GM12801 (cell line): Measurements from ENCODE around the gene MEN1.

Experiments used
- TF ChIP-seq, protein P1 (sequence below): IDR thresholded peaks from one replicate; pipeline ENCODE4 v1.5.1; 2011; ENCODE audit warnings: control low read depth; ENCODE audit not compliant: insufficient read length; ENCODE audit errors: extremely low read depth

Gene MEN1

GRCh38 chr11:64854534-64855502 is 44.5 kb upstream of the MEN1 start:
- TF ChIP-seq, protein P1, sequence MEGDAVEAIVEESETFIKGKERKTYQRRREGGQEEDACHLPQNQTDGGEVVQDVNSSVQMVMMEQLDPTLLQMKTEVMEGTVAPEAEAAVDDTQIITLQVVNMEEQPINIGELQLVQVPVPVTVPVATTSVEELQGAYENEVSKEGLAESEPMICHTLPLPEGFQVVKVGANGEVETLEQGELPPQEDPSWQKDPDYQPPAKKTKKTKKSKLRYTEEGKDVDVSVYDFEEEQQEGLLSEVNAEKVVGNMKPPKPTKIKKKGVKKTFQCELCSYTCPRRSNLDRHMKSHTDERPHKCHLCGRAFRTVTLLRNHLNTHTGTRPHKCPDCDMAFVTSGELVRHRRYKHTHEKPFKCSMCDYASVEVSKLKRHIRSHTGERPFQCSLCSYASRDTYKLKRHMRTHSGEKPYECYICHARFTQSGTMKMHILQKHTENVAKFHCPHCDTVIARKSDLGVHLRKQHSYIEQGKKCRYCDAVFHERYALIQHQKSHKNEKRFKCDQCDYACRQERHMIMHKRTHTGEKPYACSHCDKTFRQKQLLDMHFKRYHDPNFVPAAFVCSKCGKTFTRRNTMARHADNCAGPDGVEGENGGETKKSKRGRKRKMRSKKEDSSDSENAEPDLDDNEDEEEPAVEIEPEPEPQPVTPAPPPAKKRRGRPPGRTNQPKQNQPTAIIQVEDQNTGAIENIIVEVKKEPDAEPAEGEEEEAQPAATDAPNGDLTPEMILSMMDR = no peak

DNA sequence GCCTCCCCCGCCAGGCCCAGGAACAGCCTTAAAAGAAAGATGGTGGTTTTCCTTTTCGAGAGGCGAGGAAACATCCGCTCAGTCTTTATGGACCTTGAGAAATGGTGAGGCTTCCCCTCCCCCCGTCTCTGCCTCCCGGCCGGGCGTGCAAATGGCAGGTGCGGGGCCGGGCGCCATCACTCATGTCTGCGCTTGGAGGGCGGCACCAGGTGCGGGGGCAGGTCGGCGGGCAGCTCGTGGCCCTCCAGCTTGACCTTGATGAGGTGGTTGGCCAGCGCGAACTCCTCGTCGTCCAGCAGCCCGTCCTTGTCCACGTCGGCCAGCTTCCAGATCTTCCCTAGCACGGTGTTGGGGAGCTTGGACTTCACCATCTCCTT is 43.8 kb upstream of the MEN1 start:
- TF ChIP-seq, protein P1 = no peak

- TF ChIP-seq, protein P1 = no peak
These were observed 43.4 kb upstream of the MEN1 start for GRCh38 chr11:64853709-64854108.

- TF ChIP-seq, protein P1 = no peak
These were observed 42.6 kb upstream of the MEN1 start for GRCh38 chr11:64852804-64853509.

DNA sequence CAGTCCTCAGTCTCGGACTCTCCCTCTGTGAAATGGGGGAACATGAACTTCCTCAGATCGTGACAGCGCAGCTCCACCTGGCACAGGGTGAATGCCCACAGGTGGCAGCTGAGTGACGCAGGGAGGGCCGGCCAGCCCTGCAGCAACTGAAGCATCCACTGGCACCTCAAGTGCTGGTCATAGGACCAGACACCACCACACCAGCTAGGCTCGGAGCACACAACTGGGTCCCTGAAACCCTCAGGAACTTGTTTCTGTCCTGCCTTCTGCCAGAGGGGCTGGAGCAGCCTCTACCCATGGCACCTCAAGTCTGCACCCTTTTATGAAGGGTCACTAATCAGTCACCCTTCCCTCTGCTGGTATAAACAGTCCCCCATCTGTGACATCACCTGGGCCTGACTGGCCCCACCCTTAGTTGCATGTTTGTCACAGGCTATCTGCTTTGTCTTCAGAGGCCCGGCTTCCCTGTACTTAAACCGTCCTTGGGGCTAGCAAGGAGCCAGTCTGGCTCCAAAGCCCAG is 41.5 kb upstream of the MEN1 start:
- TF ChIP-seq, protein P1 = no peak

- TF ChIP-seq, protein P1 = no peak
These were observed 40.7 kb upstream of the MEN1 start for GRCh38 chr11:64850979-64851567.

- TF ChIP-seq, protein P1 = no peak
These were observed 39.4 kb upstream of the MEN1 start for GRCh38 chr11:64849598-64850356.
